CD14-positive monocyte (primary cell): ENCODE results near the gene PPA1. TPM values are rescaled to one million over a fixed set of nuclear protein-coding genes. Genes with fewer than 3 reads are reported as not detected.

Experiments
- DNase-seq, 3 donors: peaks; one replicate each; pipeline ENCODE4 v3.0.0-alpha.2; 2011 to 2022
- H2AFZ ChIP-seq: 2 replicates; pipeline ENCODE4 v1.6.0; 2012; ENCODE audit warnings: mild to moderate bottlenecking, low read depth, low read length, inconsistent platforms; ENCODE audit not compliant: insufficient read depth, poor library complexity, severe bottlenecking
- H3K27ac ChIP-seq, 2 donors: 1 replicate in 1 of 2; 2 replicates in 1 of 2; pipeline ENCODE4 v1.5.1; 2012 to 2013; ENCODE audit warnings: low read length in 2 of 2, control low read depth in 1 of 2, inconsistent platforms in 1 of 2, low read depth in 1 of 2, mild to moderate bottlenecking in 1 of 2
- H3K27me3 ChIP-seq, 2 donors: one replicate each; pipeline versions ENCODE4 v1.6.0 to v1.6.1; 2011 to 2013; ENCODE audit warnings: low read length in 2 of 2; ENCODE audit not compliant: control insufficient read depth in 2 of 2, insufficient read depth in 2 of 2
- H3K36me3 ChIP-seq, 2 donors: replicated peaks in 1 of 2; 1 replicate in 1 of 2; 2 replicates in 1 of 2; pipeline versions ENCODE4 v1.5.1 to v1.6.1; 2012 to 2013; ENCODE audit warnings: low read length in 2 of 2, control low read depth in 1 of 2, inconsistent platforms in 1 of 2, mild to moderate bottlenecking in 1 of 2; ENCODE audit not compliant: insufficient read depth in 2 of 2, control insufficient read depth in 1 of 2
- H3K4me1 ChIP-seq, 2 donors: 1 replicate in 1 of 2; 2 replicates in 1 of 2; pipeline versions ENCODE4 v1.5.1 to v1.6.1; 2012 to 2013; ENCODE audit warnings: low read length in 2 of 2, control low read depth in 1 of 2, inconsistent platforms in 1 of 2, mild to moderate bottlenecking in 1 of 2, moderate library complexity in 1 of 2; ENCODE audit not compliant: insufficient read depth in 2 of 2, control insufficient read depth in 1 of 2
- H3K4me2 ChIP-seq: replicated peaks from 2 replicates; pipeline ENCODE3; 2012; ENCODE audit warnings: low read length, moderate library complexity, mild to moderate bottlenecking; ENCODE audit not compliant: poor library complexity, severe bottlenecking; ENCODE audit errors: extremely low read depth
- H3K4me3 ChIP-seq, 3 experiments: fragments of 200-600 bp in 1 of 3; sonication (generic) in 1 of 3; replicated peaks in 1 of 3; 1 replicate in 2 of 3; 2 replicates in 1 of 3; pipeline ENCODE4 v1.5.1; 2011 to 2013; ENCODE audit warnings: low read length in 3 of 3, mild to moderate bottlenecking in 3 of 3, control low read depth in 2 of 3, low read depth in 2 of 3, inconsistent platforms in 1 of 3, moderate library complexity in 1 of 3
- H3K79me2 ChIP-seq: 2 replicates; pipeline ENCODE4 v1.6.0; 2012; ENCODE audit warnings: mild to moderate bottlenecking, control low read depth, inconsistent platforms, low read length, moderate library complexity; ENCODE audit not compliant: insufficient read depth
- H3K9ac ChIP-seq: 2 replicates; pipeline ENCODE4 v1.6.0; 2017; ENCODE audit warnings: low read length, mild to moderate bottlenecking; ENCODE audit not compliant: insufficient read depth, poor library complexity, severe bottlenecking
- H3K9me3 ChIP-seq, 2 donors: replicated peaks in 1 of 2; 1 replicate in 1 of 2; 2 replicates in 1 of 2; pipeline versions ENCODE4 v1.5.1 to v1.6.1; 2012 to 2013; ENCODE audit warnings: low read length in 2 of 2, control low read depth in 1 of 2; ENCODE audit not compliant: control insufficient read depth in 1 of 2, insufficient read depth in 1 of 2
- H4K20me1 ChIP-seq: 2 replicates; pipeline ENCODE4 v1.6.0; 2012; ENCODE audit warnings: mild to moderate bottlenecking, low read length, control low read depth, moderate library complexity; ENCODE audit not compliant: insufficient read depth
- H3K27ac Mint-ChIP-seq, 7 donors: one replicate each; pipeline ENCODE4 v1.8.0; 2020; ENCODE audit warnings: mild to moderate bottlenecking in 7 of 7, mixed read lengths in 7 of 7, moderate library complexity in 6 of 7, inconsistent platforms in 2 of 7
- H3K27me3 Mint-ChIP-seq, 3 donors: one replicate each; pipeline ENCODE4 v1.8.0; 2021 to 2022; ENCODE audit warnings: low read depth in 3 of 3, mild to moderate bottlenecking in 3 of 3, mixed read lengths in 3 of 3, moderate library complexity in 3 of 3, inconsistent platforms in 1 of 3
- H3K36me3 Mint-ChIP-seq, 2 donors: one replicate each; pipeline ENCODE4 v1.8.0; 2020; ENCODE audit warnings: mixed read lengths in 2 of 2, inconsistent platforms in 1 of 2, mild to moderate bottlenecking in 1 of 2
- H3K4me1 Mint-ChIP-seq: one replicate; pipeline ENCODE4 v1.8.0; 2020; ENCODE audit warnings: mild to moderate bottlenecking, mixed read lengths
- H3K4me3 Mint-ChIP-seq, 2 donors: one replicate each; pipeline ENCODE4 v1.8.0; 2020; ENCODE audit warnings: mild to moderate bottlenecking in 2 of 2, mixed read lengths in 2 of 2, moderate library complexity in 1 of 2
- H3K9me3 Mint-ChIP-seq, 7 donors: one replicate each; pipeline ENCODE4 v1.8.0; 2020 to 2022; ENCODE audit warnings: mixed read lengths in 7 of 7, mild to moderate bottlenecking in 6 of 7, moderate library complexity in 6 of 7, inconsistent platforms in 2 of 7
- WGBS: methylation state at CpG from one replicate; pipeline ENCODE4 v1.1.5; 2013; ENCODE audit warnings: missing lambda C conversion rate; ENCODE audit not compliant: insufficient coverage; 5-methylcytosine and 5-hydroxymethylcytosine counted together
- intact Hi-C, 2 donors: fragments of 100-400 bp; cut with micrococcal nuclease; formaldehyde crosslinking; loops; one replicate each; pipeline versions ENCODE4 v1.15.0 to v1.15.1; 2023
- polyA plus RNA-seq, 3 donors: library from polyadenylated mRNA; depleted of rRNA in 1 of 3; unstranded in 2 of 3; stranded (reverse) in 1 of 3; fragments of 300-500 nt in 2 of 3; fragments of >200 nt in 1 of 3; fragmentation: Illumina TruSeq in 2 of 3; gene quantifications; 1 replicate in 2 of 3; 2 replicates in 1 of 3; pipeline ENCODE4 v1.2.3, GENCODE V29; 2012 to 2021
- TF ChIP-seq, protein P1 (sequence below): fragments of 200-600 bp; IDR thresholded peaks from one replicate; pipeline ENCODE4 v1.8.0; 2022; ENCODE audit warnings: antibody characterized with exemption, mild to moderate bottlenecking

The PPA1 gene
- polyA plus RNA-seq, 3 donors: 30.9 to 125 (median 112) TPM

DNA sequence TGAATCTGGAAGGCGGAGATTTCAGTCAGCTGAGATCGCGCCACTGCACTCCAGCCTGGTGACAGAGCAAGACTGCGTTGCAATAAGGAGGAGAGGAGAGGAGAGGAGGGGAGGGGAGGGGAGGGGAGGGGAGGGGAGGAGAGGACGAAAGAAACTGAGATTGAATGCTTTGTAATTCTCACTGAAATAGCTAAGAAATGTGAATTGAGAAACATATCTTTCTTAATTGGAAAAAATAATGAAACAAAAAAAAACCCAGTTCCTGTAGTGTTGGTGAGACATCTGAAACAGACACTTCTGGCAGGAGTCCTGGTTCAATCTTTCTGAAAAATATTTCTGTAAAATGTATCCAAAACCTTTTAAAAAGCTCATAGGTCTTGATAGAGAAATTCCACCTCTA, 26.5 kb downstream of the PPA1 start:
- Mint-ChIP-seq H3K27ac (peak overlapping the region in 1 of 7 donors; percentile 43), H3K27me3 (peaks cover 0 to 3% (median 0%) of the 10 kb centered on the region in 3 donors), H3K36me3 (peaks cover 52 to 76% of the 10 kb centered on the region in 2 donors), H3K9me3 (peaks cover 0 to 2% (median 0%) of the 10 kb centered on the region in 7 donors), H3K4me1 (no peaks in the 10 kb centered on the region), H3K4me3 (no peak overlapping the region)
- TF ChIP-seq, protein P1, sequence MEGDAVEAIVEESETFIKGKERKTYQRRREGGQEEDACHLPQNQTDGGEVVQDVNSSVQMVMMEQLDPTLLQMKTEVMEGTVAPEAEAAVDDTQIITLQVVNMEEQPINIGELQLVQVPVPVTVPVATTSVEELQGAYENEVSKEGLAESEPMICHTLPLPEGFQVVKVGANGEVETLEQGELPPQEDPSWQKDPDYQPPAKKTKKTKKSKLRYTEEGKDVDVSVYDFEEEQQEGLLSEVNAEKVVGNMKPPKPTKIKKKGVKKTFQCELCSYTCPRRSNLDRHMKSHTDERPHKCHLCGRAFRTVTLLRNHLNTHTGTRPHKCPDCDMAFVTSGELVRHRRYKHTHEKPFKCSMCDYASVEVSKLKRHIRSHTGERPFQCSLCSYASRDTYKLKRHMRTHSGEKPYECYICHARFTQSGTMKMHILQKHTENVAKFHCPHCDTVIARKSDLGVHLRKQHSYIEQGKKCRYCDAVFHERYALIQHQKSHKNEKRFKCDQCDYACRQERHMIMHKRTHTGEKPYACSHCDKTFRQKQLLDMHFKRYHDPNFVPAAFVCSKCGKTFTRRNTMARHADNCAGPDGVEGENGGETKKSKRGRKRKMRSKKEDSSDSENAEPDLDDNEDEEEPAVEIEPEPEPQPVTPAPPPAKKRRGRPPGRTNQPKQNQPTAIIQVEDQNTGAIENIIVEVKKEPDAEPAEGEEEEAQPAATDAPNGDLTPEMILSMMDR: no peak
- Histone ChIP-seq H3K4me2 (no peak overlapping the region), H3K9me3 (no peaks in the 10 kb centered on the region), H3K36me3 (peaks cover 48 to 80% of the 10 kb centered on the region in 2 donors), H3K27me3 (no peaks in the 10 kb centered on the region), H2AFZ (no peak overlapping the region), H4K20me1 (no peaks in the 10 kb centered on the region), H3K27ac (no peak overlapping the region), H3K9ac (no peak overlapping the region), H3K4me1 (no peaks in the 10 kb centered on the region), H3K79me2 (no peaks in the 10 kb centered on the region), H3K4me3 (no peak overlapping the region)
- no peak for DNase-seq
- intact Hi-C loops: no loop called here
- no CpG with 5 or more reads among the region's 5 CpGs for WGBS

DNA sequence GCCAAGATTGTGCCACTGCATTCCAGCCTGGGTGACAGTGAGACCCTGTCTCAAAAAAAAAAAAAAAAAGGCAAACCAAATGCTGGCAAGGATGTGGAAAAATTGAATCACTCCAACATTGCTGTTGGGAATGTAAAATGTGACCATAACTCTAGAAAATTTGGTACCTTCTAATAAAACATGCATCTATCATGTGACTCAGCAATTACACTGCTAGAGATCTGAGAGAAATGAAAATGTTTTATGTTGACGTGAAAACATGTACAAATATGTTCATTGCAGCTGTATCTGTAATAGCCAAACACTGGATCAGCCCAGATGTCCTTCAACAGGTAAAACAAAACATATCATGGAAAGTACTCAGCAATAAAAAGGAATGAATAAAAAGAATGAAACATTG, 32.1 kb downstream of the PPA1 start:
- intact Hi-C loops: no loop called here
- H3K4me1 Mint-ChIP-seq: peaks cover 9% of the 10 kb centered on the region
- peaks cover 0 to 6% (median 2%) of the 10 kb centered on the region in 7 donors for H3K9me3 Mint-ChIP-seq
- H3K27me3 Mint-ChIP-seq: peaks cover 0 to 9% (median 0%) of the 10 kb centered on the region in 3 donors
- no peak overlapping the region for H3K9ac ChIP-seq
- DNase-seq: no peak
- peaks cover 0 to 8% of the 10 kb centered on the region in 2 donors for H3K4me1 ChIP-seq
- no peak overlapping the region for H3K4me3 Mint-ChIP-seq
- H3K27ac ChIP-seq: no peak overlapping the region
- no peaks in the 10 kb centered on the region for H3K79me2 ChIP-seq
- H3K4me3 ChIP-seq: no peak overlapping the region
- no peak overlapping the region for H3K27ac Mint-ChIP-seq
- H3K27me3 ChIP-seq: no peaks in the 10 kb centered on the region
- TF ChIP-seq, protein P1: no peak
- H3K36me3 ChIP-seq: peaks cover 28 to 58% of the 10 kb centered on the region in 2 donors
- peaks cover 53 to 67% of the 10 kb centered on the region in 2 donors for H3K36me3 Mint-ChIP-seq
- H4K20me1 ChIP-seq: no peaks in the 10 kb centered on the region
- H3K4me2 ChIP-seq: no peak overlapping the region
- no peak overlapping the region for H2AFZ ChIP-seq
- WGBS: no CpG with 5 or more reads among the region's 1 CpG
- no peaks in the 10 kb centered on the region for H3K9me3 ChIP-seq
